HL-60 (cell line): ENCODE data around the gene CXCL9.
A peak's percentile ranks its signal among the peaks of the same experiment; 100 is the strongest.

ENCODE experiments used
- CTCF ChIP-seq: IDR thresholded peaks from one replicate; pipeline ENCODE4 v1.5.1; 2011; ENCODE audit warnings: low read length, control low read depth, inconsistent platforms; ENCODE audit not compliant: insufficient read depth
- POLR2AphosphoS5 ChIP-seq: IDR thresholded peaks from 2 replicates; pipeline ENCODE4 v1.6.1; 2012; ENCODE audit warnings: low read depth

GRCh38 chr4:76003035-76003434 is 4.3 kb downstream of the CXCL9 start:
- no peak for TF ChIP-seq CTCF
- peak; percentile 44; the same call in 1 of the 2 replicates for TF ChIP-seq POLR2AphosphoS5
